ENCODE data around the gene CACNA1H.
"Not testable (repeated sequence)": the region's sequence is repeated elsewhere in the genome, so short reads cannot be mapped to it uniquely, and the experiment has no call there.

GRCh38 chr16:1243907-1244850 lies 91.3 kb downstream of the CACNA1H start:
- TF ChIP-seq, protein P1, sequence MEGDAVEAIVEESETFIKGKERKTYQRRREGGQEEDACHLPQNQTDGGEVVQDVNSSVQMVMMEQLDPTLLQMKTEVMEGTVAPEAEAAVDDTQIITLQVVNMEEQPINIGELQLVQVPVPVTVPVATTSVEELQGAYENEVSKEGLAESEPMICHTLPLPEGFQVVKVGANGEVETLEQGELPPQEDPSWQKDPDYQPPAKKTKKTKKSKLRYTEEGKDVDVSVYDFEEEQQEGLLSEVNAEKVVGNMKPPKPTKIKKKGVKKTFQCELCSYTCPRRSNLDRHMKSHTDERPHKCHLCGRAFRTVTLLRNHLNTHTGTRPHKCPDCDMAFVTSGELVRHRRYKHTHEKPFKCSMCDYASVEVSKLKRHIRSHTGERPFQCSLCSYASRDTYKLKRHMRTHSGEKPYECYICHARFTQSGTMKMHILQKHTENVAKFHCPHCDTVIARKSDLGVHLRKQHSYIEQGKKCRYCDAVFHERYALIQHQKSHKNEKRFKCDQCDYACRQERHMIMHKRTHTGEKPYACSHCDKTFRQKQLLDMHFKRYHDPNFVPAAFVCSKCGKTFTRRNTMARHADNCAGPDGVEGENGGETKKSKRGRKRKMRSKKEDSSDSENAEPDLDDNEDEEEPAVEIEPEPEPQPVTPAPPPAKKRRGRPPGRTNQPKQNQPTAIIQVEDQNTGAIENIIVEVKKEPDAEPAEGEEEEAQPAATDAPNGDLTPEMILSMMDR (conservative IDR thresholded peaks at IDR 0.05 in 1 of 2, IDR thresholded peaks at IDR 0.05 in 1 of 2; ENCODE audit: extremely low read depth in 1 of 2, insufficient read depth in 1 of 2, low read depth in 1 of 2, low read length in 2 of 2): not testable (repeated sequence)
- not testable (repeated sequence) for TF ChIP-seq EZH2 (IDR thresholded peaks at IDR 0.05; ENCODE audit: borderline replicate concordance, low read length)

All from mammary epithelial cell (primary cell).